ENCODE data around the gene MN1.

Gene MN1

GRCh38 chr22:27790376-27791158, 11.0 kb downstream of the MN1 start:
- no peak for DNase-seq (ENCODE audit: low read depth)
- no peak for TF ChIP-seq CTCF (IDR thresholded peaks at IDR 0.05; ENCODE audit: low read depth, low read length, missing control alignments)
- H3K4me3 ChIP-seq (ENCODE audit: low read depth, low read length), result no peak overlapping the region

GRCh38 chr22:27788500-27789288, 12.9 kb downstream of the MN1 start:
- no peak overlapping the region for H3K4me3 ChIP-seq (ENCODE audit: low read depth, low read length)
- no peak for TF ChIP-seq CTCF (IDR thresholded peaks at IDR 0.05; ENCODE audit: low read depth, low read length, missing control alignments)
- DNase-seq (ENCODE audit: low read depth), result no peak

- no peak for TF ChIP-seq CTCF (IDR thresholded peaks at IDR 0.05; ENCODE audit: low read depth, low read length, missing control alignments)
- no peak overlapping the region for H3K4me3 ChIP-seq (ENCODE audit: low read depth, low read length)
- no peak for DNase-seq (ENCODE audit: low read depth)
Observed at GRCh38 chr22:27786965-27787364, 14.6 kb downstream of the MN1 start.

- H3K4me3 ChIP-seq (ENCODE audit: low read depth, low read length), result no peak overlapping the region
- no peak for DNase-seq (ENCODE audit: low read depth)
- no peak for TF ChIP-seq CTCF (IDR thresholded peaks at IDR 0.05; ENCODE audit: low read depth, low read length, missing control alignments)
Observed at GRCh38 chr22:27786291-27786932, 15.1 kb downstream of the MN1 start.

DNA sequence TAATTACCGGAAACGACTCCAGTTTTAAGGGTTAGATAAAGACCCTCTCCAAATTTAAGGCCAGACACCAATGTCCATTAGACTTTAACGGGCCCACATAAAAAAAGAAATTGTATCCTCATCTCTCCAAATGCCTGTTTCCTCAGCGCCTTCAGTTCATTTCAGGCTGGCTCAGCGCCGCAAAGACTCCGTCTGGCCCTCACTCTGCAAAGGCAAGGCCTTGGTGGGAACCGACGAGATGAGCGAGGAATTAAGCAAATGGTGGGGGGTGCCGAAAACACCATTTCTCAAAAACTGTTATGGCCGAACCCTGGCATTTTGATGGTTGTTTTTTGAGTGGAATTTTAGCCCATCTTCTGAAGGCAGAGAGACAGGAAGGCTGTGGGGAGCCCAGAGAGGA, 15.7 kb downstream of the MN1 start:
- TF ChIP-seq CTCF (IDR thresholded peaks at IDR 0.05; ENCODE audit: low read depth, low read length, missing control alignments), result no peak
- H3K4me3 ChIP-seq (ENCODE audit: low read depth, low read length), result no peak overlapping the region
- DNase-seq (ENCODE audit: low read depth), result no peak

DNA sequence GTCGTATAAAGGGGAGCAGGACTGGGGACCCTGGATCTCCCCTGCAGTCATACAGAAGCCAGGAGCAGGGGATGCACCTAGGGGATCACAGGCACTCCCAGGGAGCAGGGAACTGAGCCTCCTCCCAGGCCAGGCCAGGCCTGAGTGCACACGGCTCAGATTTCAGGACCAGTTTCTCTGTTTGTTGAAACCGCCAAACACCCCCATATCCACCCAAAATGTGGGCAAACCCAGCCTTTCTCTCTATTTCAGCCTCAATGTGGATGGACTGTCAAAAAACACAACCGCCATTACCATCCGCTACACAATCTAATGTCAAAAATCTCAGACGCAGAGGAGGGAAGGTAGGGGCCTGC, 17.5 kb downstream of the MN1 start:
- no peak for DNase-seq (ENCODE audit: low read depth)
- H3K4me3 ChIP-seq (ENCODE audit: low read depth, low read length), result no peak overlapping the region
- TF ChIP-seq CTCF (IDR thresholded peaks at IDR 0.05; ENCODE audit: low read depth, low read length, missing control alignments), result no peak

Data from GM12864 (cell line).